Activated CD4-positive, alpha-beta T cell treated with anti-CD3 and anti-CD28 coated beads, Interleukin-2, amount 10 ng/mL, durations not matched to agents 24 days and 14 days (primary cell): Measurements from ENCODE around the gene CEP63. TPM values are rescaled to one million over a fixed set of nuclear protein-coding genes. Genes with fewer than 3 reads are reported as not detected.
"Not testable (repeated sequence)": the region's sequence is repeated elsewhere in the genome, so short reads cannot be mapped to it uniquely, and the experiment has no call there.

Experiments used
- DNase-seq: peaks from one replicate; pipeline ENCODE4 v3.0.0; 2022
- H3K27ac Mint-ChIP-seq: one replicate; pipeline ENCODE4 v1.8.0; 2022; ENCODE audit warnings: mild to moderate bottlenecking, mixed read lengths
- H3K27me3 Mint-ChIP-seq: one replicate; pipeline ENCODE4 v1.8.0; 2022; ENCODE audit warnings: mixed read lengths
- H3K36me3 Mint-ChIP-seq: one replicate; pipeline ENCODE4 v1.8.0; 2022; ENCODE audit warnings: low read depth, mild to moderate bottlenecking, mixed read lengths
- H3K4me1 Mint-ChIP-seq: one replicate; pipeline ENCODE4 v1.8.0; 2021; ENCODE audit warnings: mixed read lengths
- H3K4me3 Mint-ChIP-seq: one replicate; pipeline ENCODE4 v1.8.0; 2022; ENCODE audit warnings: mild to moderate bottlenecking, moderate library complexity, mixed read lengths
- H3K9me3 Mint-ChIP-seq: one replicate; pipeline ENCODE4 v1.8.0; 2021; ENCODE audit warnings: mixed read lengths
- intact Hi-C: fragments of 100-400 bp; cut with micrococcal nuclease; formaldehyde crosslinking; loops from one replicate; pipeline ENCODE4 v1.15.1; 2023
- total RNA-seq: library from RNA; stranded (reverse); gene quantifications from 2 replicates; pipeline ENCODE4 v1.2.3, GENCODE V29; 2022

CEP63 gene
- total RNA-seq, 1 donor from 2014 or later: 18.6 TPM

- Mint-ChIP-seq H3K27ac (no peak overlapping the region), H3K4me3 (no peak overlapping the region), H3K36me3 (no peaks in the 10 kb centered on the region), H3K27me3 (peaks cover 2% of the 10 kb centered on the region), H3K4me1 (no peaks in the 10 kb centered on the region), H3K9me3 (no peaks in the 10 kb centered on the region)
- no peak for DNase-seq
- intact Hi-C loops: no loop called here
Observed at GRCh38 chr3:134592806-134593205, 106.9 kb downstream of the CEP63 start.

- Mint-ChIP-seq H3K27ac (no peak overlapping the region), H3K4me3 (no peak overlapping the region), H3K9me3 (no peaks in the 10 kb centered on the region), H3K4me1 (peaks cover 4% of the 10 kb centered on the region), H3K36me3 (no peaks in the 10 kb centered on the region), H3K27me3 (no peaks in the 10 kb centered on the region)
- intact Hi-C loops: no loop called here
- no peak for DNase-seq
Observed at GRCh38 chr3:134594331-134594741, 108.5 kb downstream of the CEP63 start.

GRCh38 chr3:134594986-134595385 is 109.1 kb downstream of the CEP63 start:
- H3K4me1 Mint-ChIP-seq, DNase-seq, H3K9me3 Mint-ChIP-seq, intact Hi-C loops, H3K27me3 Mint-ChIP-seq, H3K27ac Mint-ChIP-seq, H3K4me3 Mint-ChIP-seq, H3K36me3 Mint-ChIP-seq: not testable (repeated sequence)

- H3K9me3 Mint-ChIP-seq: no peaks in the 10 kb centered on the region
- intact Hi-C loops: no loop called here
- H3K27me3 Mint-ChIP-seq: peaks cover 3% of the 10 kb centered on the region
Observed at GRCh38 chr3:134597390-134597970, 111.6 kb downstream of the CEP63 start.

GRCh38 chr3:134598763-134599545 is 113.1 kb downstream of the CEP63 start:
- Mint-ChIP-seq H3K9me3 (no peaks in the 10 kb centered on the region), H3K27ac (no peak overlapping the region), H3K27me3 (peaks cover 3% of the 10 kb centered on the region), H3K4me1 (peaks cover 11% of the 10 kb centered on the region), H3K36me3 (no peaks in the 10 kb centered on the region), H3K4me3 (no peak overlapping the region)
- intact Hi-C loops: no loop called here
- DNase-seq: peak; percentile 54

More at GRCh38 chr3:134597390-134597970, 111.6 kb downstream of the CEP63 start:
- Mint-ChIP-seq H3K4me1 (peaks cover 11% of the 10 kb centered on the region), H3K4me3 (no peak overlapping the region), H3K36me3 (no peaks in the 10 kb centered on the region), H3K27ac (no peak overlapping the region)
- no peak for DNase-seq

- Mint-ChIP-seq H3K27me3 (peaks cover 3% of the 10 kb centered on the region), H3K9me3 (no peaks in the 10 kb centered on the region)
- intact Hi-C loops: loop anchor here (5.0 to 10.0 kb wide), 2 partner anchors 155 to 1442 kb away; no protein-coding TSS in a partner anchor
Observed at GRCh38 chr3:134600206-134600605, 114.3 kb downstream of the CEP63 start.

GRCh38 chr3:134600685-134601463 is 115.0 kb downstream of the CEP63 start:
- H3K36me3 Mint-ChIP-seq: no peaks in the 10 kb centered on the region
- peaks cover 3% of the 10 kb centered on the region for H3K27me3 Mint-ChIP-seq
- no peak overlapping the region for H3K4me3 Mint-ChIP-seq
- intact Hi-C loops: loop anchor here (5.0 to 10.0 kb wide), 2 partner anchors 154 to 1441 kb away; no protein-coding TSS in a partner anchor
- H3K27ac Mint-ChIP-seq: no peak overlapping the region
- H3K9me3 Mint-ChIP-seq: no peaks in the 10 kb centered on the region
- peak; percentile 90 for DNase-seq
- H3K4me1 Mint-ChIP-seq: peaks cover 11% of the 10 kb centered on the region

More at GRCh38 chr3:134600206-134600605, 114.3 kb downstream of the CEP63 start:
- DNase-seq: no peak
- H3K4me1 Mint-ChIP-seq: peaks cover 11% of the 10 kb centered on the region
- no peak overlapping the region for H3K27ac Mint-ChIP-seq
- H3K4me3 Mint-ChIP-seq: no peak overlapping the region
- H3K36me3 Mint-ChIP-seq: no peaks in the 10 kb centered on the region

- intact Hi-C loops: loop anchor here (5.0 to 10.0 kb wide), 2 partner anchors 153 to 1441 kb away; no protein-coding TSS in a partner anchor
- Mint-ChIP-seq H3K9me3 (no peaks in the 10 kb centered on the region), H3K4me3 (no peak overlapping the region), H3K27me3 (peaks cover 3% of the 10 kb centered on the region), H3K36me3 (no peaks in the 10 kb centered on the region), H3K4me1 (peaks cover 11% of the 10 kb centered on the region), H3K27ac (no peak overlapping the region)
- DNase-seq: no peak
Observed at GRCh38 chr3:134601539-134602439, 115.9 kb downstream of the CEP63 start.

- no peaks in the 10 kb centered on the region for H3K36me3 Mint-ChIP-seq
- H3K4me3 Mint-ChIP-seq: no peak overlapping the region
- no peaks in the 10 kb centered on the region for H3K9me3 Mint-ChIP-seq
- H3K27ac Mint-ChIP-seq: no peak overlapping the region
- peaks cover 11% of the 10 kb centered on the region for H3K4me1 Mint-ChIP-seq
- DNase-seq: no peak
- intact Hi-C loops: loop anchor here (5.0 to 10.0 kb wide), 2 partner anchors 152 to 1440 kb away; no protein-coding TSS in a partner anchor
- H3K27me3 Mint-ChIP-seq: peaks cover 3% of the 10 kb centered on the region
Observed at GRCh38 chr3:134602440-134602814, 116.6 kb downstream of the CEP63 start.

GRCh38 chr3:134603480-134603879 is 117.6 kb downstream of the CEP63 start:
- Mint-ChIP-seq H3K9me3 (no peaks in the 10 kb centered on the region), H3K36me3 (no peaks in the 10 kb centered on the region), H3K27me3 (peaks cover 3% of the 10 kb centered on the region), H3K4me3 (no peak overlapping the region), H3K27ac (no peak overlapping the region), H3K4me1 (peaks cover 8% of the 10 kb centered on the region)
- intact Hi-C loops: loop anchor here (5.0 to 10.0 kb wide), 2 partner anchors 151 to 1439 kb away; no protein-coding TSS in a partner anchor
- DNase-seq: no peak

- peaks cover 3% of the 10 kb centered on the region for H3K27me3 Mint-ChIP-seq
- peaks cover 7% of the 10 kb centered on the region for H3K4me1 Mint-ChIP-seq
- no peaks in the 10 kb centered on the region for H3K36me3 Mint-ChIP-seq
- no peaks in the 10 kb centered on the region for H3K9me3 Mint-ChIP-seq
- no peak overlapping the region for H3K4me3 Mint-ChIP-seq
- intact Hi-C loops: loop anchor here (5.0 to 10.0 kb wide), 2 partner anchors 151 to 1438 kb away; no protein-coding TSS in a partner anchor
- no peak overlapping the region for H3K27ac Mint-ChIP-seq
- DNase-seq: no peak
Observed at GRCh38 chr3:134603956-134604355, 118.1 kb downstream of the CEP63 start.

- intact Hi-C loops: loop anchor here (10.0 kb wide), 1 partner anchor 149 kb away; no protein-coding TSS in a partner anchor
- Mint-ChIP-seq H3K4me1 (peaks cover 4% of the 10 kb centered on the region), H3K9me3 (no peaks in the 10 kb centered on the region), H3K27me3 (peaks cover 2% of the 10 kb centered on the region), H3K36me3 (no peaks in the 10 kb centered on the region), H3K27ac (no peak overlapping the region), H3K4me3 (no peak overlapping the region)
- DNase-seq: no peak
Observed at GRCh38 chr3:134605556-134605955, 119.7 kb downstream of the CEP63 start.
